SK-N-SH (cell line): Measurements from ENCODE around the gene CFAP43. TPM values are rescaled to one million over a fixed set of nuclear protein-coding genes. Genes with fewer than 3 reads are reported as not detected.

ENCODE experiments used
- CTCF ChIA-PET: fragments of 300-600, 350-600 bp; formaldehyde crosslinking; extraction: SDS; loops from one replicate; lab custom pipeline; 2021; lab: Yijun Ruan, JAX
- POLR2A ChIA-PET: fragments of 350-600 bp; sonication (Branson Sonifier 250); formaldehyde crosslinking; extraction: SDS; loops from one replicate; lab custom pipeline; 2020; ENCODE audit warnings: antibody characterized with exemption, inconsistent platforms; lab: Yijun Ruan, JAX
- DNase-seq: peaks from one replicate; pipeline ENCODE4 v3.0.0; 2012
- H2AFZ ChIP-seq: fragments of 200-600 bp; sonication (generic); 2 replicates; pipeline ENCODE4 v1.8.1; 2016; ENCODE audit warnings: antibody characterized with exemption, mild to moderate bottlenecking, low read depth
- H3F3A ChIP-seq: fragments of 200-600 bp; sonication (generic); replicated peaks from 2 replicates; pipeline ENCODE3; 2016; ENCODE audit warnings: antibody characterized with exemption, mild to moderate bottlenecking; ENCODE audit not compliant: insufficient read depth
- H3K27ac ChIP-seq, 2 experiments: fragments of 200-500 bp in 1 of 2; fragments of 200-600 bp in 1 of 2; sonication (Bioruptor generic) in 1 of 2; sonication (generic), shearing (Covaris generic) in 1 of 2; 2 replicates each; pipeline versions ENCODE4 v1.5.1 to v1.6.1; 2014 to 2016; ENCODE audit warnings: low read depth in 2 of 2, inconsistent platforms in 1 of 2, low read length in 1 of 2, mild to moderate bottlenecking in 1 of 2, mixed read lengths in 1 of 2
- H3K27me3 ChIP-seq: fragments of 200-600 bp; sonication (generic), shearing (Covaris generic); 2 replicates; pipeline ENCODE4 v1.6.1; 2016; ENCODE audit warnings: mixed run types; ENCODE audit not compliant: insufficient read depth
- H3K36me3 ChIP-seq, 2 experiments: fragments of 200-500 bp in 1 of 2; fragments of 200-600 bp in 1 of 2; sonication (Bioruptor generic) in 1 of 2; sonication (generic) in 1 of 2; replicated peaks in 1 of 2; 2 replicates each; pipeline versions ENCODE3 to v1.5.1; 2014 to 2016; ENCODE audit warnings: low read length in 1 of 2, mild to moderate bottlenecking in 1 of 2; ENCODE audit not compliant: insufficient read depth in 2 of 2, control insufficient read depth in 1 of 2
- H3K4me1 ChIP-seq, 2 experiments: fragments of 200-500 bp in 1 of 2; fragments of 200-600 bp in 1 of 2; sonication (Bioruptor generic) in 1 of 2; sonication (generic), shearing (Covaris generic) in 1 of 2; 2 replicates each; pipeline versions ENCODE4 v1.5.1 to v1.6.1; 2014 to 2016; ENCODE audit warnings: low read depth in 1 of 2, low read length in 1 of 2, mixed run types in 1 of 2; ENCODE audit not compliant: insufficient read depth in 2 of 2, control insufficient read depth in 1 of 2
- H3K4me2 ChIP-seq: fragments of 200-600 bp; sonication (generic), shearing (Covaris generic); 2 replicates; pipeline ENCODE4 v1.6.1; 2017; ENCODE audit warnings: mixed run types
- H3K4me3 ChIP-seq, 2 experiments: fragments of 200-500 bp in 1 of 2; fragments of 200-600 bp in 1 of 2; sonication (Bioruptor generic) in 1 of 2; sonication (generic), shearing (Covaris generic) in 1 of 2; 2 replicates each; pipeline versions ENCODE4 v1.5.1 to v1.8.1; 2014 to 2016; ENCODE audit warnings: low read depth in 2 of 2, inconsistent platforms in 1 of 2, low read length in 1 of 2, mild to moderate bottlenecking in 1 of 2, mixed read lengths in 1 of 2, moderate library complexity in 1 of 2
- H3K79me2 ChIP-seq: fragments of 200-600 bp; sonication (generic); 2 replicates; pipeline ENCODE4 v1.8.1; 2017; ENCODE audit warnings: mild to moderate bottlenecking; ENCODE audit not compliant: insufficient read depth
- H3K9ac ChIP-seq: fragments of 200-600 bp; sonication (generic); 2 replicates; pipeline ENCODE4 v1.6.1; 2017; ENCODE audit warnings: mixed run types
- H3K9me2 ChIP-seq: fragments of 200-600 bp; sonication (generic); 2 replicates; pipeline ENCODE4 v1.6.1; 2017; ENCODE audit warnings: mixed run types
- H3K9me3 ChIP-seq: fragments of 200-600 bp; sonication (generic); 2 replicates; pipeline ENCODE4 v1.6.1; 2017; ENCODE audit warnings: mixed run types, mild to moderate bottlenecking, moderate library complexity
- H4K20me1 ChIP-seq: fragments of 200-600 bp; sonication (generic); 2 replicates; pipeline ENCODE4 v1.6.1; 2017; ENCODE audit warnings: mild to moderate bottlenecking, mixed run types; ENCODE audit not compliant: insufficient read depth
- CTCF ChIP-seq: fragments of 200-600 bp; sonication (generic); IDR thresholded peaks from 2 replicates; pipeline ENCODE4 v1.6.1; 2017; ENCODE audit warnings: antibody characterized with exemption, mild to moderate bottlenecking, moderate library complexity
- FOXJ3 ChIP-seq: sonication (generic); formaldehyde crosslinking; IDR thresholded peaks from 2 replicates; pipeline ENCODE4 v1.5.1; 2020; ENCODE audit warnings: mild to moderate bottlenecking, missing genetic modification reagents
- FOXM1 ChIP-seq: IDR thresholded peaks from 2 replicates; pipeline ENCODE4 v1.4.0; 2012; ENCODE audit warnings: low read depth, mild to moderate bottlenecking
- GABPA ChIP-seq: IDR thresholded peaks from 2 replicates; pipeline ENCODE4 v1.4.0; 2012; ENCODE audit warnings: low read depth, mild to moderate bottlenecking
- GATA2 ChIP-seq: sonication (generic); formaldehyde crosslinking; IDR thresholded peaks from 2 replicates; pipeline ENCODE4 v1.5.0; 2020; ENCODE audit warnings: mild to moderate bottlenecking, missing genetic modification reagents
- IRF3 ChIP-seq: fragments of 150-350 bp; IDR thresholded peaks from 2 replicates; pipeline ENCODE4 v1.6.1; 2016; ENCODE audit warnings: mild to moderate bottlenecking, low read depth, low read length
- RAD21 ChIP-seq: IDR thresholded peaks from 2 replicates; pipeline ENCODE4 v1.6.1; 2012; ENCODE audit warnings: mild to moderate bottlenecking, low read length
- RCOR1 ChIP-seq: fragments of 150-350 bp; IDR thresholded peaks from 2 replicates; pipeline ENCODE4 v1.6.1; 2017; ENCODE audit warnings: antibody characterized with exemption, low read length
- RXRA ChIP-seq: IDR thresholded peaks from 2 replicates; pipeline ENCODE4 v1.4.0; 2012; ENCODE audit warnings: low read depth, mild to moderate bottlenecking, borderline replicate concordance
- SMC3 ChIP-seq: IDR thresholded peaks from 2 replicates; pipeline ENCODE4 v1.6.1; 2012; ENCODE audit warnings: low read depth, low read length, improper control_type of control experiment
- TCF12 ChIP-seq: IDR thresholded peaks from 2 replicates; pipeline ENCODE4 v1.4.0; 2012
- TEAD4 ChIP-seq: IDR thresholded peaks from 2 replicates; pipeline ENCODE4 v1.4.0; 2012; ENCODE audit warnings: mild to moderate bottlenecking, borderline replicate concordance; ENCODE audit not compliant: insufficient read depth
- WGBS: methylation state at CpG from one replicate; pipeline ENCODE4 v1.1.6; 2017; ENCODE audit warnings: low lambda C conversion rate; 5-methylcytosine and 5-hydroxymethylcytosine counted together
- polyA plus RNA-seq, 3 experiments: library from polyadenylated mRNA; depleted of rRNA; stranded (reverse); fragments of >200 nt; gene quantifications; 2 replicates each; pipeline ENCODE4 v1.2.3, GENCODE V29; 2012
- TF ChIP-seq, protein P1 (sequence below): IDR thresholded peaks from 2 replicates; pipeline ENCODE4 v1.4.0; 2012; ENCODE audit warnings: low read depth
- TF ChIP-seq, protein P2 (sequence below): fragments of 150-350 bp; IDR thresholded peaks from 2 replicates; pipeline ENCODE4 v1.6.1; 2017; ENCODE audit warnings: antibody characterized with exemption, low read length, low read depth, borderline replicate concordance
- TF ChIP-seq, protein P3 (sequence below): IDR thresholded peaks from 2 replicates; pipeline ENCODE4 v1.4.0; 2012; ENCODE audit warnings: low read depth, borderline replicate concordance

The CFAP43 gene
- polyA plus RNA-seq, 1 of the 3 experiments (the other 2 are of a cell fraction), result 0.35 TPM

- Histone ChIP-seq H3K9me2 (no peaks in the 10 kb centered on the region), H4K20me1 (no peaks in the 10 kb centered on the region), H3K9ac (no peak overlapping the region), H3K36me3 (no peaks in the 10 kb centered on the region), H2AFZ (no peak overlapping the region), H3K27me3 (no peaks in the 10 kb centered on the region), H3K4me1 (no peaks in the 10 kb centered on the region), H3K79me2 (no peaks in the 10 kb centered on the region), H3K9me3 (no peaks in the 10 kb centered on the region), H3K27ac (no peak overlapping the region), H3K4me3 (no peak overlapping the region), H3F3A (no peaks in the 10 kb centered on the region), H3K4me2 (no peak overlapping the region)
- peak; percentile 13 for DNase-seq
- peak; percentile 45 for TF ChIP-seq CTCF
- no peak for TF ChIP-seq SMC3
- 68% methylated on average over 5 of the region's 5 CpGs for WGBS
- POLR2A ChIA-PET, result no interaction called here
- CTCF ChIA-PET, result interaction anchor here (0.8 to 2.7 kb wide), 2 partner anchors 12 to 439 kb away, joined by 3 to 10 read pairs; no protein-coding TSS in a partner anchor
These were observed 92.9 kb downstream of the CFAP43 start for GRCh38 chr10:104139221-104139620.

DNA sequence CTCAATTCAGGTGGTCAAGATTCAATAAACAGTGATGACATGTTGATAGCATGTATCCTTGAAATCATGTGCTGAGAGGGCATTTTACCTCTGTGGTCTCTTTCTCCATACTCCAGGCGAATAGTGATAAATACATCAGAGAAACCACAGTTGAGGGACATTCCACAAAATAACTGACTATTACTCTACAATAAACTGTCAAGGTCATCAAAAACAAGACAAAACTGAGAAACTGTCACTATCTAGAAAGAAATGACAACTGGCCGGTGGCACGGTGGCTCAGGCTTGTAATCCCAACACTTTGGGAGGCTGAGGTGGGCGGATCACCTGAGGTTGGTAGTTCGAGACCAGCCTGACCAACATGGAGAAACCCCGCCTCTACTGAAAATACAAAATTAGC lies 94.0 kb downstream of the CFAP43 start:
- WGBS, result 93% methylated on average over 6 of the region's 6 CpGs
- TF ChIP-seq FOXJ3 (CRISPR knock-in tag), result no peak
- no peak for TF ChIP-seq RXRA
- TF ChIP-seq TCF12, result no peak
- TF ChIP-seq GATA2 (CRISPR knock-in tag), result no peak
- TF ChIP-seq GABPA, result no peak
- TF ChIP-seq, protein P1, sequence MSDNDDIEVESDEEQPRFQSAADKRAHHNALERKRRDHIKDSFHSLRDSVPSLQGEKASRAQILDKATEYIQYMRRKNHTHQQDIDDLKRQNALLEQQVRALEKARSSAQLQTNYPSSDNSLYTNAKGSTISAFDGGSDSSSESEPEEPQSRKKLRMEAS, result no peak
- TF ChIP-seq TEAD4, result no peak
- TF ChIP-seq RAD21, result no peak
- TF ChIP-seq, protein P2, sequence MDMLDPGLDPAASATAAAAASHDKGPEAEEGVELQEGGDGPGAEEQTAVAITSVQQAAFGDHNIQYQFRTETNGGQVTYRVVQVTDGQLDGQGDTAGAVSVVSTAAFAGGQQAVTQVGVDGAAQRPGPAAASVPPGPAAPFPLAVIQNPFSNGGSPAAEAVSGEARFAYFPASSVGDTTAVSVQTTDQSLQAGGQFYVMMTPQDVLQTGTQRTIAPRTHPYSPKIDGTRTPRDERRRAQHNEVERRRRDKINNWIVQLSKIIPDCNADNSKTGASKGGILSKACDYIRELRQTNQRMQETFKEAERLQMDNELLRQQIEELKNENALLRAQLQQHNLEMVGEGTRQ, result no peak
- TF ChIP-seq, protein P3, sequence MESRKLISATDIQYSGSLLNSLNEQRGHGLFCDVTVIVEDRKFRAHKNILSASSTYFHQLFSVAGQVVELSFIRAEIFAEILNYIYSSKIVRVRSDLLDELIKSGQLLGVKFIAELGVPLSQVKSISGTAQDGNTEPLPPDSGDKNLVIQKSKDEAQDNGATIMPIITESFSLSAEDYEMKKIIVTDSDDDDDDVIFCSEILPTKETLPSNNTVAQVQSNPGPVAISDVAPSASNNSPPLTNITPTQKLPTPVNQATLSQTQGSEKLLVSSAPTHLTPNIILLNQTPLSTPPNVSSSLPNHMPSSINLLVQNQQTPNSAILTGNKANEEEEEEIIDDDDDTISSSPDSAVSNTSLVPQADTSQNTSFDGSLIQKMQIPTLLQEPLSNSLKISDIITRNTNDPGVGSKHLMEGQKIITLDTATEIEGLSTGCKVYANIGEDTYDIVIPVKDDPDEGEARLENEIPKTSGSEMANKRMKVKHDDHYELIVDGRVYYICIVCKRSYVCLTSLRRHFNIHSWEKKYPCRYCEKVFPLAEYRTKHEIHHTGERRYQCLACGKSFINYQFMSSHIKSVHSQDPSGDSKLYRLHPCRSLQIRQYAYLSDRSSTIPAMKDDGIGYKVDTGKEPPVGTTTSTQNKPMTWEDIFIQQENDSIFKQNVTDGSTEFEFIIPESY, result no peak
- no peak for TF ChIP-seq RCOR1
- TF ChIP-seq IRF3, result no peak
- no peak for TF ChIP-seq FOXM1
- CTCF ChIA-PET, result interaction anchor here (2.7 kb wide), 1 partner anchor 11 kb away, joined by 10 read pairs; no protein-coding TSS in a partner anchor

More for the DNA sequence above, 94.0 kb downstream of the CFAP43 start:
- H2AFZ ChIP-seq, result no peak overlapping the region
- H3K36me3 ChIP-seq, result no peaks in the 10 kb centered on the region
- no peaks in the 10 kb centered on the region for H3K9me2 ChIP-seq
- no peaks in the 10 kb centered on the region for H4K20me1 ChIP-seq
- no peak overlapping the region for H3K4me3 ChIP-seq
- no peaks in the 10 kb centered on the region for H3K4me1 ChIP-seq
- no peak overlapping the region for H3K27ac ChIP-seq
- H3F3A ChIP-seq, result no peaks in the 10 kb centered on the region
- H3K27me3 ChIP-seq, result no peaks in the 10 kb centered on the region
- no peaks in the 10 kb centered on the region for H3K79me2 ChIP-seq
- no peak overlapping the region for H3K9ac ChIP-seq
- no peak for DNase-seq
- no peaks in the 10 kb centered on the region for H3K9me3 ChIP-seq
- H3K4me2 ChIP-seq, result no peak overlapping the region
- POLR2A ChIA-PET, result no interaction called here
